Liver (tissue), 3 donors: ENCODE results near the gene CACNA1D.
"Not testable (repeated sequence)": the region's sequence is repeated elsewhere in the genome, so short reads cannot be mapped to it uniquely, and the experiment has no call there.

Experiments
- ATF3 ChIP-seq: IDR thresholded peaks from 2 replicates; pipeline ENCODE4 v1.6.1; 2016; ENCODE audit warnings: antibody characterized with exemption
- CTCF ChIP-seq: fragments of 150-350 bp; IDR thresholded peaks from 2 replicates; pipeline ENCODE4 v1.5.1; 2017; ENCODE audit warnings: improper control_type of control experiment, low read depth, low read length; ENCODE audit not compliant: missing input control
- EGR1 ChIP-seq, 2 donors: IDR thresholded peaks; 2 replicates each; pipeline ENCODE4 v1.6.1; 2016 to 2018; ENCODE audit warnings: antibody characterized with exemption in 2 of 2, low read depth in 2 of 2
- GABPA ChIP-seq, 2 donors: IDR thresholded peaks in 1 of 2; conservative IDR thresholded peaks in 1 of 2; 2 replicates each; pipeline ENCODE4 v1.6.1; 2016; ENCODE audit warnings: antibody characterized with exemption in 2 of 2, mild to moderate bottlenecking in 1 of 2, moderate library complexity in 1 of 2
- JUND ChIP-seq, 2 donors: IDR thresholded peaks; 2 replicates each; pipeline ENCODE4 v1.6.1; 2016; ENCODE audit warnings: antibody characterized with exemption in 2 of 2
- NR2F2 ChIP-seq: IDR thresholded peaks from 2 replicates; pipeline ENCODE4 v1.6.1; 2016; ENCODE audit warnings: antibody characterized with exemption
- RAD21 ChIP-seq, 2 donors: IDR thresholded peaks; 2 replicates each; pipeline ENCODE4 v1.6.1; 2016; ENCODE audit warnings: antibody characterized with exemption in 2 of 2, mild to moderate bottlenecking in 2 of 2
- REST ChIP-seq: IDR thresholded peaks from 2 replicates; pipeline ENCODE4 v1.6.1; 2016; ENCODE audit warnings: antibody characterized with exemption, mild to moderate bottlenecking
- SP1 ChIP-seq: IDR thresholded peaks from 2 replicates; pipeline ENCODE4 v1.6.1; 2018; ENCODE audit warnings: antibody characterized with exemption, mild to moderate bottlenecking
- TAF1 ChIP-seq: conservative IDR thresholded peaks from 2 replicates; pipeline ENCODE4 v1.6.1; 2016; ENCODE audit warnings: antibody characterized with exemption, mild to moderate bottlenecking
- YY1 ChIP-seq: IDR thresholded peaks from 2 replicates; pipeline ENCODE4 v1.6.1; 2016; ENCODE audit warnings: antibody characterized with exemption, mild to moderate bottlenecking
- ZBTB33 ChIP-seq: IDR thresholded peaks from 2 replicates; pipeline ENCODE4 v1.6.1; 2016; ENCODE audit warnings: antibody characterized with exemption
- TF ChIP-seq, protein P1 (sequence below): IDR thresholded peaks from 2 replicates; pipeline ENCODE4 v1.6.1; 2016; ENCODE audit warnings: antibody characterized with exemption
- donor health status: healthy.
- donor health status: healthy.

DNA sequence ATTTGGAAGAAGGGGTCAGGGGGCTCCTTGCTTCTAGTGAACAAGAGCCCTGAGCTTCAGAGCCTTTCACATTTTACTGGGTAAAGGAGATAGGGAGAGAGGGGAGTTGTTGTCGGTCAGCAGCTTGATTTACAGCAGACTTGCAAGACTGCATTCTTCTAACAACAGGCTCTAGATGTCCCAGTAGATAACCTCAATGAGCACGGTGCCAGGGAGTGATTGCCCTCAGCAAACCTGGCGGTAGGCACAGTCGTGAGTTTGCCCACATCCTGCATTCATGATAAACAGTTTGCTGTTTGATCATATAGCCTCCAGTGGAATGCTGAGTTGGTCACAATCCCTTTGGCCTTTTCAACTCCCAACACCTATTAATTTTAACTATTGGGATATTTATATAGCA lies 170.4 kb downstream of the CACNA1D start:
- TF ChIP-seq ZBTB33; CTCF; SP1; EGR1 (IDR thresholded peaks at IDR 0.05; ENCODE audit: low read depth in 2 of 2); JUND (IDR thresholded peaks at IDR 0.05); REST; YY1; GABPA (IDR thresholded peaks at IDR 0.05 in 1 of 2, conservative IDR thresholded peaks at IDR 0.05 in 1 of 2); ATF3; TAF1; NR2F2; RAD21 (IDR thresholded peaks at IDR 0.05): not testable (repeated sequence)
- TF ChIP-seq, protein P1, sequence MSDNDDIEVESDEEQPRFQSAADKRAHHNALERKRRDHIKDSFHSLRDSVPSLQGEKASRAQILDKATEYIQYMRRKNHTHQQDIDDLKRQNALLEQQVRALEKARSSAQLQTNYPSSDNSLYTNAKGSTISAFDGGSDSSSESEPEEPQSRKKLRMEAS: not testable (repeated sequence)
